HepG2 (cell line): ENCODE results near the gene SEMA6B. TPM values are rescaled to one million over a fixed set of nuclear protein-coding genes. Genes with fewer than 3 reads are reported as not detected.

Experiments
- FOXK2 ChIP-seq: fragments of 450-650 bp; IDR thresholded peaks from 2 replicates; pipeline ENCODE4 v1.6.1; 2016
- GABPA ChIP-seq, 2 experiments: IDR thresholded peaks; 2 replicates each; pipeline ENCODE4 v1.6.1; 2011 to 2016; ENCODE audit warnings: low read depth in 2 of 2, low read length in 1 of 2, missing biosample characterization in 1 of 2, missing genetic modification characterization in 1 of 2
- SNAPC4 ChIP-seq: sonication (generic); formaldehyde crosslinking; IDR thresholded peaks from 2 replicates; pipeline ENCODE4 v1.4.0; 2020; ENCODE audit warnings: mild to moderate bottlenecking, missing genetic modification reagents
- ZBTB26 ChIP-seq: IDR thresholded peaks from 2 replicates; pipeline ENCODE4 v1.6.1; 2016; ENCODE audit warnings: missing compliant biosample characterization, missing genetic modification reagents, borderline replicate concordance
- ZFP91 ChIP-seq: sonication (generic); formaldehyde crosslinking; IDR thresholded peaks from 2 replicates; pipeline ENCODE4 v1.9.0; 2022; ENCODE audit warnings: missing genetic modification reagents, mild to moderate bottlenecking, borderline replicate concordance
- ZMYM4 ChIP-seq: sonication (generic); formaldehyde crosslinking; IDR thresholded peaks from 2 replicates; pipeline ENCODE4 v1.8.1; 2023; ENCODE audit warnings: mild to moderate bottlenecking, missing genetic modification reagents
- ZNF232 ChIP-seq: sonication (generic); formaldehyde crosslinking; IDR thresholded peaks from 2 replicates; pipeline ENCODE4 v1.4.0; 2020; ENCODE audit warnings: missing genetic modification reagents, borderline replicate concordance
- ZNF407 ChIP-seq: sonication (generic); formaldehyde crosslinking; IDR thresholded peaks from one replicate; pipeline ENCODE4 v1.5.1; 2020; ENCODE audit warnings: mild to moderate bottlenecking, missing genetic modification reagents; ENCODE audit errors: not compliant biosample characterization
- ZNF772 ChIP-seq: sonication (generic); formaldehyde crosslinking; IDR thresholded peaks from 2 replicates; pipeline ENCODE4 v1.5.0; 2020; ENCODE audit warnings: mild to moderate bottlenecking, missing genetic modification reagents
- ZSCAN21 ChIP-seq: sonication (generic); formaldehyde crosslinking; IDR thresholded peaks from 2 replicates; pipeline ENCODE4 v1.8.0; 2022; ENCODE audit warnings: mild to moderate bottlenecking, missing genetic modification reagents, moderate library complexity, borderline replicate concordance
- polyA plus RNA-seq, 8 experiments: library from polyadenylated mRNA; depleted of rRNA in 3 of 8; stranded (reverse) in 7 of 8; unstranded in 1 of 8; fragments of >200 nt; fragmentation: Illumina TruSeq in 4 of 8; extraction: Trizol in 4 of 8; gene quantifications; 2 replicates each; pipeline versions ENCODE4 v1.2.1 to v1.2.3, GENCODE V29; 2011 to 2016; ENCODE audit warnings: low read depth in 4 of 8, missing spikeins in 1 of 8, mixed read lengths in 1 of 8; ENCODE audit not compliant: insufficient read depth in 1 of 8
- total RNA-seq, 5 experiments: library from RNA; depleted of rRNA; stranded (reverse); fragments of >200 nt; fragmentation: Illumina TruSeq; extraction: Trizol; gene quantifications; 2 replicates each; pipeline ENCODE4 v1.2.3, GENCODE V29; 2016; ENCODE audit warnings: low read depth in 1 of 5

Gene SEMA6B
- total and polyA plus RNA-seq, 2 of the 13 experiments (the other 11 are each of a cell fraction or from before 2014, with no cell fraction given) = 45.5 to 67.1 TPM

GRCh38 chr19:4539693-4540581 lies 19.5 kb downstream of the SEMA6B start, which contains the start of gene LRG1 (continued):
- peak; percentile 61; the same call in 1 of the 2 replicates for TF ChIP-seq ZSCAN21 (CRISPR knock-in tag)
- peak; percentile 28; the same call in 1 of the 2 replicates for TF ChIP-seq GABPA (IDR thresholded peaks at IDR 0.05; ENCODE audit: low read depth, low read length)
- peak; percentile 81 for TF ChIP-seq GABPA (CRISPR knock-in tag; IDR thresholded peaks at IDR 0.05; ENCODE audit: low read depth)
- TF ChIP-seq ZBTB26 (CRISPR knock-in tag) = peak; percentile 92
- TF ChIP-seq SNAPC4 = no peak
- TF ChIP-seq ZNF772 (CRISPR knock-in tag) = no peak
- TF ChIP-seq FOXK2 = no peak
- no peak; the same call in 1 of the 2 replicates for TF ChIP-seq ZFP91
- peak; percentile 37; the same call in 1 of the 2 replicates for TF ChIP-seq ZNF232 (CRISPR knock-in tag)
- peak; percentile 32; the same call in 1 of the 2 replicates for TF ChIP-seq ZMYM4 (CRISPR knock-in tag)
- TF ChIP-seq ZNF407 (CRISPR knock-in tag) = peak; percentile 10
